ENCODE results near the gene HRG.
"Not testable (repeated sequence)": the region's sequence is repeated elsewhere in the genome, so short reads cannot be mapped to it uniquely, and the experiment has no call there.

DNA sequence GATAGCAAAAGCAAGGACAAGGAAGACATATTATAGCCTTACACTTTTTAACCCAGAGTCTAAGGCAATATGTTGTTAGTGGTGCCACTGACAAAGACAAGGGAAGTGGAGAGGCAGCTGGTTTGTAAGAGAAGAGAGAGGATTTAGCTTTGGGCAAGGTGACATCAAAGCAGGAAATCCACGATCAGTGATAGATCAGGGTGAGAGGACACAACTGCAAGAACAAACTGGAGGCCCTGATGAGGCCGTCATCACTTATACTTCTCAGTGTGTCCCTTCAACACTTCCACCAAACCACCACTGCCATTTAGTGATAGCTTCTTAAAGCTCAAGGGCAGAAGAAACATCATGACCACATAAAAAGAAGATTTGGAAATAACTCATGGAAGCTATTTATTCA lies 20.7 kb downstream of the HRG start:
- TF ChIP-seq, protein P1, sequence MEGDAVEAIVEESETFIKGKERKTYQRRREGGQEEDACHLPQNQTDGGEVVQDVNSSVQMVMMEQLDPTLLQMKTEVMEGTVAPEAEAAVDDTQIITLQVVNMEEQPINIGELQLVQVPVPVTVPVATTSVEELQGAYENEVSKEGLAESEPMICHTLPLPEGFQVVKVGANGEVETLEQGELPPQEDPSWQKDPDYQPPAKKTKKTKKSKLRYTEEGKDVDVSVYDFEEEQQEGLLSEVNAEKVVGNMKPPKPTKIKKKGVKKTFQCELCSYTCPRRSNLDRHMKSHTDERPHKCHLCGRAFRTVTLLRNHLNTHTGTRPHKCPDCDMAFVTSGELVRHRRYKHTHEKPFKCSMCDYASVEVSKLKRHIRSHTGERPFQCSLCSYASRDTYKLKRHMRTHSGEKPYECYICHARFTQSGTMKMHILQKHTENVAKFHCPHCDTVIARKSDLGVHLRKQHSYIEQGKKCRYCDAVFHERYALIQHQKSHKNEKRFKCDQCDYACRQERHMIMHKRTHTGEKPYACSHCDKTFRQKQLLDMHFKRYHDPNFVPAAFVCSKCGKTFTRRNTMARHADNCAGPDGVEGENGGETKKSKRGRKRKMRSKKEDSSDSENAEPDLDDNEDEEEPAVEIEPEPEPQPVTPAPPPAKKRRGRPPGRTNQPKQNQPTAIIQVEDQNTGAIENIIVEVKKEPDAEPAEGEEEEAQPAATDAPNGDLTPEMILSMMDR (IDR thresholded peaks at IDR 0.05; ENCODE audit: insufficient read depth, low read depth, low read length): not testable (repeated sequence)
- not testable (repeated sequence) for TF ChIP-seq EZH2 (IDR thresholded peaks at IDR 0.05; ENCODE audit: insufficient read depth, low read length)
